ENCODE measurements around the gene LRRC71. TPM values are rescaled to one million over a fixed set of nuclear protein-coding genes. Genes with fewer than 3 reads are reported as not detected.

LRRC71 gene
- total RNA-seq, 1 donor from 2014 or later: 0.14 TPM

DNA sequence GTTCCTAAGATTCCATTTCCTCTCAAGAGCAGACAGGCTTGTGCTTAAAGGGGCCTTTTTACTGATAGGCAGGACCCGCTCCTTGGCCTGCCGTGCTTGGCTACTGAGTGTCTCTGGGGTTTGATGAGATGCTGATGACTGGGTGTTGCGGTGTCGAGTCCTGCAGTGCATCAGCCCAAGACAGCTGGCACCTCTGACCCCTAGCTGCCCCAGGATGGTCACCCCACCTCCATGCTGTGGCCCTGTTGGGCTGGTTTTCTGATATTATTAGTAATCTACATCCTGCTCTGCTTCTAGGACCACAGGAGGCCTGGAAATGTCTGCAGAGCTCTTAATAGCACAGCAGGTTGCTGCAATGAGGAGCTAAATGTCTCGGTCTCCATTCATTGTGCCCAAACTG lies 28.7 kb downstream of the LRRC71 start:
- no peaks in the 10 kb centered on the region for H3K4me1 ChIP-seq (ENCODE audit: insufficient read depth, low read length)
- no peak overlapping the region for H2AFZ ChIP-seq (ENCODE audit: low read depth, low read length)
- no peak overlapping the region for H3K4me3 ChIP-seq (ENCODE audit: insufficient read depth, low read depth, low read length)
- FAIRE-seq (no peak), DNase-seq (ENCODE audit: low read depth) (no peak)
- H3K79me2 ChIP-seq (ENCODE audit: insufficient read depth, low read length): no peaks in the 10 kb centered on the region
- Mint-ChIP-seq H3K4me1 (ENCODE audit: low read depth, unreplicated experiment) (no peaks in the 10 kb centered on the region), H3K36me3 (ENCODE audit: low read depth, unreplicated experiment) (peaks cover 54% of the 10 kb centered on the region), H3K4me3 (ENCODE audit: unreplicated experiment) (no peak overlapping the region), H3K27me3 (ENCODE audit: low read depth, unreplicated experiment) (no peaks in the 10 kb centered on the region), H3K27ac (ENCODE audit: unreplicated experiment) (no peak overlapping the region), H3K9me3 (ENCODE audit: unreplicated experiment) (peaks cover 2% of the 10 kb centered on the region)
- no peak for TF ChIP-seq EZH2 (IDR thresholded peaks at IDR 0.05; ENCODE audit: insufficient read depth, low read length)
- TF ChIP-seq CTCF (IDR thresholded peaks at IDR 0.05; ENCODE audit: insufficient read depth, low read depth, low read length): no peak
- no peak overlapping the region for H3K27ac ChIP-seq (ENCODE audit: low read depth, low read length)
- peaks cover 15% of the 10 kb centered on the region for H3K36me3 ChIP-seq (ENCODE audit: insufficient read depth, low read length)
- H3K9ac ChIP-seq (ENCODE audit: low read length): no peak overlapping the region
- no peaks in the 10 kb centered on the region for H3K9me3 ChIP-seq (ENCODE audit: insufficient read depth, low read depth, low read length)
- no peaks in the 10 kb centered on the region for H3K27me3 ChIP-seq (ENCODE audit: insufficient read depth, low read length)
- peaks cover 5% of the 10 kb centered on the region for H4K20me1 ChIP-seq (ENCODE audit: insufficient read depth, low read length)
- H3K4me2 ChIP-seq (ENCODE audit: low read length): no peak overlapping the region

- no peaks in the 10 kb centered on the region for H3K27me3 ChIP-seq (ENCODE audit: insufficient read depth, low read length)
- H3K4me1 Mint-ChIP-seq (ENCODE audit: low read depth, unreplicated experiment): no peaks in the 10 kb centered on the region
- no peaks in the 10 kb centered on the region for H4K20me1 ChIP-seq (ENCODE audit: insufficient read depth, low read length)
- TF ChIP-seq EZH2 (IDR thresholded peaks at IDR 0.05; ENCODE audit: insufficient read depth, low read length) (no peak), CTCF (IDR thresholded peaks at IDR 0.05; ENCODE audit: insufficient read depth, low read depth, low read length) (no peak)
- no peak overlapping the region for H3K27ac Mint-ChIP-seq (ENCODE audit: unreplicated experiment)
- H3K36me3 Mint-ChIP-seq (ENCODE audit: low read depth, unreplicated experiment): peaks cover 43% of the 10 kb centered on the region
- no peaks in the 10 kb centered on the region for H3K4me1 ChIP-seq (ENCODE audit: insufficient read depth, low read length)
- H3K27ac ChIP-seq (ENCODE audit: low read depth, low read length): no peak overlapping the region
- H3K27me3 Mint-ChIP-seq (ENCODE audit: low read depth, unreplicated experiment): no peaks in the 10 kb centered on the region
- no peak overlapping the region for H3K4me3 ChIP-seq (ENCODE audit: insufficient read depth, low read depth, low read length)
- peaks cover 2% of the 10 kb centered on the region for H3K9me3 Mint-ChIP-seq (ENCODE audit: unreplicated experiment)
- peaks cover 20% of the 10 kb centered on the region for H3K36me3 ChIP-seq (ENCODE audit: insufficient read depth, low read length)
- no peaks in the 10 kb centered on the region for H3K79me2 ChIP-seq (ENCODE audit: insufficient read depth, low read length)
- no peaks in the 10 kb centered on the region for H3K9me3 ChIP-seq (ENCODE audit: insufficient read depth, low read depth, low read length)
- FAIRE-seq (no peak), DNase-seq (ENCODE audit: low read depth) (no peak)
- no peak overlapping the region for H2AFZ ChIP-seq (ENCODE audit: low read depth, low read length)
- H3K4me3 Mint-ChIP-seq (ENCODE audit: unreplicated experiment): no peak overlapping the region
- no peak overlapping the region for H3K9ac ChIP-seq (ENCODE audit: low read length)
- H3K4me2 ChIP-seq (ENCODE audit: low read length): no peak overlapping the region
Observed at GRCh38 chr1:156951371-156951770, 30.9 kb downstream of the LRRC71 start.

GRCh38 chr1:156953571-156953970 lies 33.1 kb downstream of the LRRC71 start:
- no peak overlapping the region for H2AFZ ChIP-seq (ENCODE audit: low read depth, low read length)

More at GRCh38 chr1:156953571-156953970, 33.1 kb downstream of the LRRC71 start:
- TF ChIP-seq EZH2 (IDR thresholded peaks at IDR 0.05; ENCODE audit: insufficient read depth, low read length) (no peak), CTCF (IDR thresholded peaks at IDR 0.05; ENCODE audit: insufficient read depth, low read depth, low read length) (no peak)
- FAIRE-seq (no peak), DNase-seq (ENCODE audit: low read depth) (no peak)
- Mint-ChIP-seq H3K4me3 (ENCODE audit: unreplicated experiment) (no peak overlapping the region), H3K27me3 (ENCODE audit: low read depth, unreplicated experiment) (no peaks in the 10 kb centered on the region), H3K36me3 (ENCODE audit: low read depth, unreplicated experiment) (peaks cover 35% of the 10 kb centered on the region), H3K4me1 (ENCODE audit: low read depth, unreplicated experiment) (peaks cover 14% of the 10 kb centered on the region), H3K9me3 (ENCODE audit: unreplicated experiment) (peaks cover under 1% of the 10 kb centered on the region), H3K27ac (ENCODE audit: unreplicated experiment) (no peak overlapping the region)
- Histone ChIP-seq H3K79me2 (ENCODE audit: insufficient read depth, low read length) (no peaks in the 10 kb centered on the region), H3K4me2 (ENCODE audit: low read length) (no peak overlapping the region), H3K27ac (ENCODE audit: low read depth, low read length) (no peak overlapping the region), H3K27me3 (ENCODE audit: insufficient read depth, low read length) (no peaks in the 10 kb centered on the region), H4K20me1 (ENCODE audit: insufficient read depth, low read length) (no peaks in the 10 kb centered on the region), H3K36me3 (ENCODE audit: insufficient read depth, low read length) (peaks cover 30% of the 10 kb centered on the region), H3K9me3 (ENCODE audit: insufficient read depth, low read depth, low read length) (no peaks in the 10 kb centered on the region), H3K4me1 (ENCODE audit: insufficient read depth, low read length) (no peaks in the 10 kb centered on the region), H3K9ac (ENCODE audit: low read length) (no peak overlapping the region), H3K4me3 (ENCODE audit: insufficient read depth, low read depth, low read length) (no peak overlapping the region)

Measured in astrocyte (in vitro differentiated cells and primary cell).